ENCODE measurements around the gene WDR59.
"Not testable (repeated sequence)": the region's sequence is repeated elsewhere in the genome, so short reads cannot be mapped to it uniquely, and the experiment has no call there.

The WDR59 gene

DNA sequence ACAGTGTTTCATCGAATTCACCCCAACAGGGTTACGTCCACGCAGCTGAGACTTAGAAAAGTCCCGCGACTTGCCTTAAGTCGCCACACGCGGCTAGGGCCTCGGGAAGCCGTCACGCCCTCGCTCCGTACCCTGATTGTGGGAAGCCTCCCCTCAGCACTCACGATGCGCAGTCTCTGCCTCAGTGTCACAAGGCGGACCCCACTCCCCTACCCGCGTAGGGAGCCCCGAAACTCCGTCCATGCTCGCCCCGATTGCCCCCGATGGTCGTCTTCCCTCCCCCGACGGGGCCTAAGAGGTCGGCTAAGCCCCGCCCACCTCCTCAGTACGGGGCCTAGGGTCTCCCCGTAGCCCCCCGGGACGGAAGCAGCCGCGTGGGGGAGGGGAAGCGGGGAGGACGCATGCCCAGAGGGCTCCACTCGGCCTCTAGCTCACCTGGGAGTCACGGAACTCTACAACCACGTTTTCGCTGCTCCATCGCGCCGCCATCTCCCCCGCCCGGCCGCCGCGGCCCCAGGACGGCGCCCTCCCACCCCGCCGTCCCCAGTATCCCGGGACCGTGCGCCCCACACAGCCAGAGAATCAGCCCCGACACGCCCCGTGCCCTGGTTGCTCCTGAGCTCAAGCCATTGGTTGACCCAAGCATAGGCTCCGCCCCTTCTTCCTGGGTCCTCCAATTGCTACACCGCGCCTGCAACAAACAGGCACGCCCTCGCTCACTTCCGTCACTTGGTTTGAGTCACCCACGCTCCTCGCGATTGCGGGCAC, at the start of gene WDR59:
TSS of gene WDR59 (minus strand) at position 595 of the 768 bp plus-strand sequence. CDS start at position 489, 106 bp downstream.
- peak; percentile 98 for DNase-seq

DNA sequence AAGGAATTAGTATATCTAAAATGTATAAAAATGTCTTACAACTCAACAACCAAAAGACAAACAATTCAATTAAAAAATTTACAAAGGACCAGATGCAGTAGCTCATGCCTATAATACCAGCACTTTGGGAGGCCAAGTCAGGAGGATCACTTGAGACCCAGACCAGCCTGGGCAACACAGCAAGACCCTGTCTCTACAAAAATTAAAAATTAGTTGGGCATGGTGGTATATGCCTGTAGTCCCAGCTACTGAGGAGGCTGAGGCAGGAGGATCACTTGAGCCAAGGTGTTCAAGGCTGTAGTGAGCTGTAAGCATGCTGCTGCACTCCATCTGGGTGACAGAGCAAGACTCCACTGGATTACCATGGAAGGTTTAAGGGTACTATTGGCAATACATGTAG, 47.7 kb upstream of the WDR59 start:
- no peak for DNase-seq

GRCh38 chr16:75029854-75030253, 44.9 kb upstream of the WDR59 start:
- no peak for DNase-seq

DNA sequence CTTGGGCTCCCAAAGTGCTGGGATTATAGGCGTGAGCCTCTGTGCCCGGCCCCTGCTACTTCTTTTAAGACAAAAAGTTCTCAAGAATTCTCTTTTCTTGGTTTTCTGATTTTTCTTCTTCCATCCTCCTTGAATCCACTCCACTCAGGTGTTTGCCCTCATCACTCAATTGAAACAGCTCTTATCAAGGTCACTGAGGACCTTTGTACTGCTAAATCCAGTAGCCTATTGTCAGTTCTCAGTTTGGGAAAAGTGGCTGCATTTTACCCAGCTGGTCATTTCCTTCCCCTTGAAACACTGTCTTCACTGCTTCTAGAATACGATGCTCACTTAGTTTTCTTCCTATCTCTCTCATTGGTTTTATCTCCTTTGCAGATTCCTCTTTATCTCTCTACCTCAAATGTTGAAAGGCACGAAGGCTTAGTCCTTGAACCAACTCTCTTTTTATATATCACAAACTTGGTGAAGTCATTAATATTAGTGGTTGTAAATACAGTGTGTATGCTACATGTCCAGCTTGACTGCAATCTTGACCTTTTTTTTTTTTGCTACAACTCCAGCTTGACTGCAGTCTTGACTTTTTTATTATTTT, 43.7 kb upstream of the WDR59 start:
- DNase-seq: no peak

GRCh38 chr16:75027520-75028300, 42.8 kb upstream of the WDR59 start:
- no peak for DNase-seq

- DNase-seq: no peak
Measured at GRCh38 chr16:75026892-75027391, 42.0 kb upstream of the WDR59 start.

DNA sequence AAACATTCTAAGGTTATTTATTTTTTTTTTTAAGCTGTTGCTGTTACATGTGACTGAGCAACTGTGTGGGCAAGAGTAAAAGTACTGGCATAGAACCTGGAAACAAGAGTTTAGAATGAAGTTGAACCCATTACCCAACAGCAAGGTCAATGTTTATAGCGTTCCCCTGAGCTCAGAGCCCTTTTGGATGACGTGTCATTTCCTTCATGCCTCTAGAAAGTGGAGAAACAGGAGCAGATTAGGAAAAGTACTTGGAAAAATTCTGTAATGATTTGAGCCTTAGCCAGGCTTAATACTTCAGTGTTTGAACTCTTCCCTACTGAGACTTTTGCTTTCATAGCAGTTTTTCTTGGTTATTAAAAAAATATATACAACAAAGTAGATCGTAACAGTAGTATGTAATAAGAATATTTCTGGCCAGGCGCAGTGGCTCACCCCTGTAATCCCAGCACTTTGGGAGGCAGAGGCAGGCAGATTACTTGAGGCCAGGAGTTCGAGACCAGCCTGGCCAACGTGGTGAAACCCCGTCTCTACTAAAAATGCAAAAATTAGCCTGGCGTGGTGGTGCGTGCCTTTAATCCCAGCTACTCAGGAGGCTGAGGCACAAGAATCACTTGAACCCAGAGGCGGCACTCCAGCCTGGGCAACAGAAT, 41.4 kb upstream of the WDR59 start:
- not testable (repeated sequence) for DNase-seq

DNA sequence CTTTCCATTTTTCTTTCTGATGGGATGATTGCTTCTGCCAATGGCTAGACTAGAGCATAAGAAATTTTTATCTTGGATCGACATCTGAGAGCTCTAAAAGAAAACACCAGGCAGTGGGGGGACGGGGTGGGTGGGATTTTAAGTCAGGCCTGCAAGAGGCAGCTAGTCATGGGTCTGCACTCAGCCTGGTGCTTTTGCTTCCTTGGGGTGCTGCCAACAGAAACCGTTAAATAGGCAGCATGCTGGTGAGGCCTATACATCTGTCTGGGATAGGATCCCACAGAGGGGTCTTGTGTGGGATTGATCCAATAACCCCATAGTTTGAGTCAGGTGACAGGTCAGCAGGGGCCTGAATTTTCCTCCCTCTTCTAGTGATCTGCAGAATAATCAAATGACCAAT, 40.8 kb upstream of the WDR59 start:
- DNase-seq: no peak

DNA sequence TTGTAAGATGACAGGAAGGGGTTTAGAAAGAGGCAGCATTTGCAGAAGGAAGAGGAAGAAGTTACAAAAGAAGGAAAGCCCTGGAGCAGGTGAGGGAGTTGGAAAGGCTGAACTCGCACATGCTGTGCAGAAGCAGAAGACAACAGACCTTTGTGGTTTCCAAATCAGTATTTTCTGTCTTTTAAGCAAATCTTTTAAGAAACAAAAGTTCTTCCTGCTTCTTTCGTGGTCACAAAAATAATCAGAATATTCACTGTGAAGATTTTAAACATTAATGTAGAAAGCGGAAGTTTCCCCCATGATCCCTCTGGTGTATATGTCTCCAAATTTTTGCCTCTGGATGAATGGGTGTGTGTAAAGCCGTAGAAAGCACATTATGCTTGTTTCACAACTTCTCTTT, 39.7 kb upstream of the WDR59 start:
- no peak for DNase-seq

GRCh38 chr16:75024182-75024581, 39.3 kb upstream of the WDR59 start:
- DNase-seq: no peak

DNA sequence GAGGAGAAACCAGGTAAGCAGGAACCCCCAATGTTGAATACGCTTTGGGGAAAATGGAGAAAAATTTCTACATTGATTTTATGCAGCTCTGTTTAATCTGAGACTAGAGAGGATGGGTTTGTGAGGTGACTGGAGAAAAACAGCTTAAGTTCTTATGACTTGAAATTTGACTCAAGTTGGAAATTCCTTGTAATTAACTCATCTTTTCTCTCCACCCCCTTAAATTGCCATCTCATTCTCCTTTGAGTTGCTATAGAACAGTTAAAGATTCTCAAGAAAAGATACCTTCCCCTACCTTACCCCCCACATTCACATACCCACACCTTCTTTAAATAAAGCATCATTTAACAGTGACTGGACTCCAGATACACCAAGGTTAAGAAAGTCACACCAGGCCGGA, 38.1 kb upstream of the WDR59 start:
- DNase-seq: no peak

DNA sequence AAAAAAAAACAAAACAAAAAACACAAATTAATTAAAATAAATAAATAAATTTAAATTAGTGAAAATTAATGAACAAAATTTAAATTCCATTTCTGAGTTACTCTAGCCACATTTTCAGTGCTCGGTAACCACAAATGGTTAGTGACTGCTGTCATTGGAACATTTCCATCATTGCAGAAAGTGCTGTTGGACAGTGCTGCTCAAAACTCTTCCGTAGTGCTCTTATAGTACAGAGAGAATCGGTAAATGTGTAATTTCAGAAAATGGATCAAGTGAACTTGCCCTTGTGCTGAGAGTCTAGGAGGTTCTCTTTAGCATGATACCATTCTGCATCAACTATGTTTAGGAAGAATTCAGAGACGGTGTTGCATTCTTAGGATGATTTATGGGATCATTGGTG, 37.6 kb upstream of the WDR59 start:
- no peak for DNase-seq

DNA sequence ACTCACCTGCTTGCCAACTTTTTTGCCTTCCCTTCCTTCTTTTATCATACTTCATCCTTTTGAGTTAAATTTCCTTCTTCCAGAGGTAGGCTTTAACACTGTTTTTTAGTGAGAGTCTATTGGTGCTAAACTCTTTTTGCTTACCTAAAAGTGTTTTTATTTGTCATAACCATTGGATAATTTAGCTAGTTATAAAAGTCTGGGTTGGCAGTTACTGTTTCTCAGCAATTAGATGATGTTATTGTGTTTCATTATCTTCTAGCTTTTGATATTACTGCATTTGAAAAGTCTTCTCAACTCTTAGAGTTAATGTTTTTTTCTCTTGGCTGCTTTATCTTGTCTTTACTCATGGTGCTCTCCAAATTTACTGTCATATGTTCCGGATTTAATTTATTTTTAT, 36.5 kb upstream of the WDR59 start:
- no peak for DNase-seq

- DNase-seq: no peak
Measured at GRCh38 chr16:75019586-75019985, 34.7 kb upstream of the WDR59 start.

DNA sequence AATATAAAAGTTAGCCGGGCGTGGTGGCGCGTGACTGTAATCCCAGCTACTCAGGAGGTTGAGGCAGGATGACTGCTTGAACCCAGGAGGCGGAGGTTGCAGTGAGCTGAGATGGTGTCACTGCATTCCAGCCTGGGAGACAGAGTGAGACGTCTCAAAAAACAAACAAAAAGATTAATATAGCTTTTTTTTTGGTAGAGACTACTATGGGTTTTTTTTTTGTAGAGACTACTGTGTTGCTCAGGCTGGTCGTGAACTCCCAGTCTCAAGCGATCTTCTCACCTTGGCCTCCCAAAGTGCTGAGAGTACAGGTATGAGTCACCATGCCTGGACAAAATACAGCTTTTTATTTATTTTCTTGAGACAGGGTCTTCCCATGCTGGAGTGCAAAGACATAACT, 34.1 kb upstream of the WDR59 start:
- no peak for DNase-seq

DNA sequence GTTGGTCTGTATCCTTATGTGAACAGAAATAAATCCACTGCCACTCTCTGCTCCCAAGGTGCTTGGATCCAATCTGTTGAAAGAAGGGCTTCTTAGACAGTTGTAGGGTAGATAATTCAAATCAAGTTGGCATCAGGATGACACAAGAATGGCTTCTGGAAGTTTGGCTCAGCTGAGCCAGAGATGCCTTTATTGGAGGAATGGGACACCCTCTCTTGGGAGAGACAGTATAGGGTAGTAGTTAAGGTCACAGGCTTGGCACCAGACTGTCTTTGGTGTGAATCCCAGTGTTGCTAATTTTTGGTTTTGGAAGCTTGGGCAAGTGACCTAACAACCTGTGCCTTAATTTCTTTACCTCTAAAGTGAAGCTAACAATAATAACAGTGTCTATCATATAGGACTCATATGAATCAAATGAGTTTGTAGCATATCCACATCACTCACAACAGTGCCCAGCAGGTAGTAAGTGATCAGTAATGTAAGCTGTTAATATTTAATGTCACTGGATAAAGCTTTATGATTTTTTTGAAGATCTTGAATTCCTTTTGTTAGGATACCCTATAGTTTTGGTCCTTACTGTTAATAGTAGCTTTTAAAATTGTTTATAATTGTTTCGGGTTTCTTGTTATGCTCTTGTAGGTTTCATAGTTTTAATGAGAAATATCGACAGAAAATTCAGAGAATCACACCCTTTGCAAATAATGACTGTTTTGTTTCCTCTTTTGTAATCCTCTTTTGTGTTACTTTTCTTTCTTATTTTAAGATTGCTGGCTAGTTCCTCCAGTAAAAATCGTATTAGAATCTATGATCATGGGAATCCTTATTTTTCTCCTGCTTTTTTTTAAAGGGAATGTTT, 33.0 kb upstream of the WDR59 start:
- DNase-seq: no peak

GRCh38 chr16:75016451-75017081, 31.6 kb upstream of the WDR59 start:
- not testable (repeated sequence) for DNase-seq

DNA sequence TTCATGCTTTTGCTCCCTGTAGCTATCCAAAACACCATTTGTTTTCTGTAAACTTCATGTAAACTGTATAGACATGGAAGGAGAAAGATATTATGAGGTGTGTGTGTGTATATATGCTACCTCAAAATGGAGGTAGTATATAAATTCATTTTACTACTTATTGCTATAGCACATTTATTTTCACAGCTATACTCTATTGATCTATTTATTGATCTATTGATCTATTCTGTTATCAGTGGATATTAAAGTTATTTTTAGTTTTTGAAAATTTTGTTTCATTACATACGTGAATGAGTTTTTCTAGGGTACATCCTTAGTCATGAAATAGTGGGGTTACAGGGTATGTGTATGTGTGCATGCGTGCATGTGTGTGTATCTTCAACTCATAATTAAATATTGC, 29.4 kb upstream of the WDR59 start:
- DNase-seq: no peak

- not testable (repeated sequence) for DNase-seq
Measured at GRCh38 chr16:75013123-75013522, 28.2 kb upstream of the WDR59 start.

DNA sequence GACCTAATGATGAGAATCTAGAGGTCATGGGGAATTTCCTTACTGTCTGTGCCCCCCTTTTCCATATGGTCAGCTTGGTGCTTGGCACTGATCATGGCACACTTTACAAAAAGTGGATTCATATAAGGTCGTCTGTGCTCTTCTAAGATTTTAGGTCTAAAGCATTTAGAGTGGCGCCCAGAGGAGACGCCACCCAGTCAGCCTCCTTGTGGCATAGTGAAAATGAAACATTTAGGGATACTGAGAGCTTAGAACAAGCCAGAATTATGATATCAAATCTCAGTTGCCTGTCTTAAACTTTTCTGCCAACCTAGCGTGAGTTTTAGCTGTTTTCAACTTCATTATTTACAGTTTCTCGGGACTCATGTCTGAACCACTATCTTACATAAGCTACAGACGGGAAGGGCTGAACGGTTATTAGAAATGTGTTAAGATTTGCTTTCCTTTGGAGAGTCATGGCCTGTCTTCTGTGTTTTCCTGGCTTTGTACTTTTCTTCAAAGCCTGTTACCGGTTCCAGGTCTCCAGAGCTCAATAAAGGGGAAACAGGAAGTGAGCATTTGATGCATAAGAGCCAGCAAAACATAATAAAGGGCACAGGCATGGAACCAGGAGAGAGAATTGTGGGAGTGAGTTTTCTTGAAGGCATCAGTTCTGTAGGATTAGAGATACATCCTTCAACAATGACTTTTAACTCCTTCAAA, 27.6 kb upstream of the WDR59 start:
- DNase-seq: no peak
